ENCODE data around the gene PANK1.

The PANK1 gene

GRCh38 chr10:89644967-89645741 is at the start of gene PANK1:
Gene PANK1, minus strand, starts transcription at chr10:89645242. Its CDS starts 351 bp downstream, at chr10:89644891.
- DNase-seq (ENCODE audit: low spot score) = peak; percentile 71

DNA sequence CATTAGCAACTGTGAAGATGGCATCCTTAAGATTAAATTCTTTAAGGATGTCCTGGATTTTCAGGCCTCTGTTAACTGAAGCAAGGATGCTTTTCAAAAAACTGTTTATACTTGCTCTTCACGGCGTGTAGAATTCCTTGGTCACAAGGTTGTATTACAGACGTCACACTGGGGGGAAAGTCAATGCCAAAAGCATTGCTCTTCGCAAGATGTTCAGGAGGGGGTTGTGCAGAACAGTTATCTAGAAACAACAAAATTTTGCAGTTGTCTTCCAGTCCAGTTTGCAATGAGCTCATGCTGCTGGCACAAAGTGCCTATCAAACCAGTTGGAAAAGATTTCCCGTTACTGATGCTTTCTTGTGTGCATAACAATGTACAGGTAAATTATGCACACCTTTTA is 48.1 kb upstream of the PANK1 start:
- no peak for DNase-seq (ENCODE audit: low spot score)

DNA sequence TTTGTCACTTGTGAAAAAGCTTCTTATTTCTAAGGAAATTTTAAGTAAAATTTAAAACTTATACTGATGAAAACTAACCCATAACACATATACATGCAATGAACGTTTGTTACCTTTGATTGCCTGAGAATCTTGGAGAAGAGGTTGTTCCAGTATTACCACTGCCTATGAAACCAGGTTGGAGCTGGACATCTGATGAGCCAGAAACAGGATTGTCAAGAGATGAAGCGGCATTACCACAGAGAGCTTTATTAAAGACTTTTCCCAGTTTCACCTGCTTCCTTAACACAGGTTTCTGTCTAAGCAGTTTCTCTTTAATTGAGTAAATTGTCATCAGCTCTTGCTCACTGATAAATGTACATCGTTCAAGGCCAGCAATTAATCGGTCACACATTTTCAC is 47.4 kb upstream of the PANK1 start:
- no peak for DNase-seq (ENCODE audit: low spot score)

GRCh38 chr10:89690027-89690426 is 45.0 kb upstream of the PANK1 start:
- DNase-seq (ENCODE audit: low spot score) = no peak

DNA sequence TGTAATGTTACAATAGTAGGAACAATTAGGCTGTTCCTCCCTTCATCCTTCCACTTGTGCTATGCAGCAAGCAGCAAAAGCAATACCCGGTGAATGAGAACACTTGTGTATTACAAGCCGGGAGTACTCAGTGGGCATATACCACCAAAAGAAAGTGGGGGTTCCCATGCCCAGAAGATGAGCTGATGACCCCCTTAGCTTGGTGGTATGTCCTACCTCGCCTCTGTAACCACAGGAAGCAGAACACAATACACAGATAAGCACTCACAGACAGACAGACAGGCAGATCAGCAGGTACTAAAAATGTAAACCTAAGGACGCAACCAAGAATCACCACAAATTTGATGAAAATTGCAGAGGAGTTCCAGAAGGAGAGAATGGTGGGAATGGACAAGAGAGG is 40.9 kb upstream of the PANK1 start:
- no peak for DNase-seq (ENCODE audit: low spot score)

GRCh38 chr10:89684604-89685003 is 39.6 kb upstream of the PANK1 start:
- no peak for DNase-seq (ENCODE audit: low spot score)

DNA sequence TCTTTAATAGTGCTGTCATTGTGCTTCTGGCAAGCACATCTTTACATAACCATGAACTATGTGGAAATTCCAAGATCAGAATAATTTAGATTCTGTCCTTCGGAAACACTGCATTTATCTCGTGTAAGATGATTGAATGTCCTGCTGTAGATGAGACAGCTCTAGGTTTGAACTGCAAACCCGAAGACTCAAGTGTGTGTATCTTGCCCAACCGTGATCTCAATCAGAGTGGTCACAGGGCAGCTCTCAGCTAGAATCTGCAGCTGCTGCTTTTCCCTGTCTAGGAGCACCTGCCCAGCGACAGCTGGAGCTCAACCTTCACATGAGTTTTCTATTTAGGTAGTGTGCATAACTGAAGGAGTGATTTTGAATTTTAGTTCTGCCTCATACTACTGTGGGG is 38.8 kb upstream of the PANK1 start:
- no peak for DNase-seq (ENCODE audit: low spot score)

- no peak for DNase-seq (ENCODE audit: low spot score)
These were observed 34.9 kb upstream of the PANK1 start for GRCh38 chr10:89679986-89680385.

DNA sequence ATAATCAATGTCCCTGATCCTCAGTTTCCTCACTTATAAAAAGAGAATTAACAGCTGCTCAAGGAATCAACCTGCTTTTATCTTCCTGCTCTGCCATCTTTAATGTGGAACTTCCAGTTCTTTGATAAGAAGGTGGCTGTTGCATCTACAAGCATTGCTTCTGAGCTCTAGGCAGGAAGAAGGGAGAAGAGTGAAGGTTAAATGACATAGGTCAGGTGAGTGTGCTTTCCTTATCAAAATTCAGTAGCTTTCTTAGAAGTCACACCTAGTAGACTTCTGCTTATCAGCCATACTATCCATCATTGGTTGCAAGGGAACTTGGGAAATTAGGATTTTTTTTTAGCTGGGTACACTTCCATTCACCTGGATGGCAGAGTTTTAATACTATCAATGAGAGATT is 32.3 kb upstream of the PANK1 start:
- no peak for DNase-seq (ENCODE audit: low spot score)

DNA sequence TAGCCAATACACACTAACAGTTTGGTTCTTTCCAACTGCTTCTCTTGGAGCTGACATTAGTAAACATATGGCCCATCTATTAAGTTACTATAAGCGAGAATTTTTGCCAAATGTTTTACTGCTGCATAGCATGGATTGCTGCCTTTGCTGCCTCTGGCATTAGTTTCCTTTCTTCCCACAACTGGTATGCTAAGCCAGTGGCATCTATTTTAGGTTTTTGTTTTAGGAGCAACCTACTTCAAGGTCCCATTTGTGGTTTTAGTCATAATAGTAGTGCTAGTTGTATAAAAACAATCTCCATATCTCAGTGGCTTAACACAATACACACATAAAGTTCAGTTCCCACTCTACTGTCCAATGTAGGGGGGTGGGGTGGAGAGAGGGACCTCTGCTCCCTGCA is 25.9 kb upstream of the PANK1 start:
- no peak for DNase-seq (ENCODE audit: low spot score)

DNA sequence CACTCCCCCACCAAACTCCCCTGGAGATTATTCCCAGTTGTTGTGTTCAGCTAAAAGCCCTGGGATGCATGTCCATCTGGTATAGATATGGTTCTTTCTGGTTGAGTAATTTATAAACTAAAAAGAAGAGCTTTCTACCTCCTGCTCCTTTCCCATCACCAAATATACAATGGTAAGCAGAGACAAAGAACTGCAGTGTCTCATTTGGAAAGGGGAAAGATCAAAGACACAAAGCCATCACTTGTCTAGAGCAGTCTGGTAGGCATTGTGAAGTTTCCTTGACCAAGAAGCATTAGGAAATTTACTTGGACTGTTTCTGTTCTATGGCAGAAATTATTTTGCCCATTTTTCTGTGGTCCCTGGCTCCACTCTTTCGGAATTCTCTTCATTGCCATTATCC is 24.9 kb upstream of the PANK1 start:
- DNase-seq (ENCODE audit: low spot score) = no peak

DNA sequence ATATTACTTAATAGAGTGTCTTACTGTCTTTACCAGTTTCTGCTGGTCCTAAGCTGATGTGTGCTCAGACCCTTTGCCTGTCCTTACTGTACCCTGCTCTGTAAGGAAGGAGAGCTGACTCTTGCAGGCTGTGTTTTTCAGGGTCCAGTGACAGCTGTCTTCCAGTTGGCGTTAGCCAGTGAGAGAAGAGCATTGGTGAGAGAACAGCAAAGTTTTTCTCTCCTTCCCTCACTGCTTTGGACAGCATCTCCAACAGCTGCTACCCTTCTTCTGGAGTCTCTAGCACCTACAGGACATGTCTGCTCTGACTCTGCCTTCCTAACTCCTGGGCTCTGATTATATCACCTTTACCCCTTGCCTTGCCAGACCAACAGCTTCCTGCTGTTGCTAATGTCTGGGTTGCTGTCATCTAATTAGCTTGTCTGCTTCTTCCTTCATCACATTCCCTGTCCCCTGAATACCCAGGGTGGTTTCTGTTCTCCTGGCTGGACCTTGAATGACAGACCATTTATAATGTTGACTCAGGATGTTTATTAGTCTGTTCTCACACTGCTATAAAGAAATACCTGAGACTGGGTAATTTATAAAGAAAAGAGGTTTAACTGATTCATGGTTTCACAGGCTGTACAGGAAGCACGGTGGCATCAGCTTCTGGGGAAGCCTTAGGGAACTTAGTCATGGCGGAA is 23.5 kb upstream of the PANK1 start:
- no peak for DNase-seq (ENCODE audit: low spot score)

DNA sequence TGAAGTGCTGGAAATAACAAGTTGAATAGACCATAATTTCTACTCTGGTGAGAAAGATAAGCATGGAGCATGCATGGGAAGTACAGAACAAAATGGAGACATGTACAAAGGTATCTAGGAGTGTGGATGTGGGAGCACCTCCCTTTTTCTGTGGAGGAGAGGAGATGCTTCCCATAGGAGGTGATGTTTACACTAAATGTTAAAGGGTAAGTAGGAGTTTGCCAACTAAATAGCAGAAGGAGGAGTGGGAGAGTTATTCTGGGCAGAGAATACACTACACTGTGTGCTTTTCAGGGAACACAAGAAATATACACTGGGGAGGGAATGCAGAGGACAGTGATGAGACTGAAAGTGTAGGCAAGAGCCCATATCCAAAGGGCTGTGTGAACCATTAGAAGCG is 21.1 kb upstream of the PANK1 start:
- DNase-seq (ENCODE audit: low spot score) = no peak

GRCh38 chr10:89665302-89665701 is 20.3 kb upstream of the PANK1 start:
- DNase-seq (ENCODE audit: low spot score) = no peak

GRCh38 chr10:89664203-89664602 is 19.2 kb upstream of the PANK1 start:
- no peak for DNase-seq (ENCODE audit: low spot score)

GRCh38 chr10:89663144-89663543 is 18.1 kb upstream of the PANK1 start:
- no peak for DNase-seq (ENCODE audit: low spot score)

DNA sequence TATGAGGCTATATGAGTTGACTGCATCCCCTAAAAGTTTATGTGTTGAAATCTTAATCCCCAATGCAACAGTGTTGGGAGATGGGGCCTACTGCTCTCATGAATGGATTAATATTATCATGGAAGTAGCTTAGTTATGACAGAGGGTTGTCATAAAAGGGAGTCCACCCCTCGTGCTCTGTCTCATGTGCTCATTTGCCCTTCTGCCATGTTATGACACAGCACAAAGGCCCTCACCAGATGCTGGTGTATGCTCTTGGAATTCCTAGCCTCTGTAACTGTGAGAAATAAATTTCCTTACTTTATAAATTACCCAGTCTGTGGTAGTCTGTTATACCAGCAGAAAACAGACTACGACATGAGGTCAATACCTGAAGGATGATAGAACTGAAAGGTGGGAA is 17.6 kb upstream of the PANK1 start:
- no peak for DNase-seq (ENCODE audit: low spot score)

- DNase-seq (ENCODE audit: low spot score) = no peak
These were observed 14.4 kb upstream of the PANK1 start for GRCh38 chr10:89659143-89660131.

- no peak for DNase-seq (ENCODE audit: low spot score)
These were observed 12.3 kb upstream of the PANK1 start for GRCh38 chr10:89657302-89657701.

GRCh38 chr10:89655722-89656121 is 10.7 kb upstream of the PANK1 start:
- DNase-seq (ENCODE audit: low spot score) = no peak

GRCh38 chr10:89653410-89653869 is 8.4 kb upstream of the PANK1 start:
- no peak for DNase-seq (ENCODE audit: low spot score)

GRCh38 chr10:89652806-89653370 is 7.8 kb upstream of the PANK1 start:
- no peak for DNase-seq (ENCODE audit: low spot score)
